NCI-H2107 (cell line): Measurements from ENCODE around the gene ANXA10.
A peak's percentile ranks its signal among the peaks of the same experiment; 100 is the strongest.
"Not testable (repeated sequence)": the region's sequence is repeated elsewhere in the genome, so short reads cannot be mapped to it uniquely, and the experiment has no call there.

ENCODE experiments used
- DNase-seq: peaks from one replicate; lab custom pipeline; 2025; lab: John Stamatoyannopoulos, UW

The ANXA10 gene

DNA sequence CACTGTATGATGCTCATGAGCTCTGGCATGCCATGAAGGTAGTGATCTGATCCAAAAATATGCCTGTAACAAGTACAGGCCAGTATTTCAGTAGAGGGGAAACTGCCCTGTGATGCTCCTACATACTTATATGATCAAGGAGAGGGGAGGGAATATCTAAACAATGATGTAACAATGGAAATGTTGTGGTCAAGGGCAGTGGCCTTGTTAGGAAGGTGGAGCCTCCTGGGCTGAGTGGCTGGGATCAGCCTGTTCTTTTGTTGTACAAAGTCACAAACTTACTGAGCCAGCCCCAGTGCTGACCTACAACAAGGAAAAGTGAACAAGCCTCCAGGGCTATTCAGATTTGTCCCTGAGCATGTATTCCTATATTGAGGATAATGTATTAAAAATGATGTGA, 70.3 kb downstream of the ANXA10 start:
- no peak for DNase-seq

DNA sequence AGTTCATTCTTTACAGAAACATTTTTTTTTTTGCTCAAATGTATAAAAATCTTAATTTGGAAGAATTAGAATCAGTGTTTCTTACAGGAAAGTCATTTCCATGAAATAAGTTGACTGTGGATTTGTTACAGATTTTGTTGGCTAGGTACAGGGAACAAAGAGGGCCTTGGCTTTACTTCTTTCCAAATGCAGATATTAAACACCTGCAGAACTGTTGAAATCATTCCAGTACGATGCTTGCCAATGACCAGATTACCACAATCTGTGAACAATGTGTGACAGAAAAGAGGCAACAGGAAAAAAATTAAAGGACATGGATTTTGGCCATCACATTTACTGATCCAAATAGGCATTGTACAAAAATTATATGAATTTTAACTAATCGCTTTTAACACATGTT, 70.8 kb downstream of the ANXA10 start:
- no peak for DNase-seq

DNA sequence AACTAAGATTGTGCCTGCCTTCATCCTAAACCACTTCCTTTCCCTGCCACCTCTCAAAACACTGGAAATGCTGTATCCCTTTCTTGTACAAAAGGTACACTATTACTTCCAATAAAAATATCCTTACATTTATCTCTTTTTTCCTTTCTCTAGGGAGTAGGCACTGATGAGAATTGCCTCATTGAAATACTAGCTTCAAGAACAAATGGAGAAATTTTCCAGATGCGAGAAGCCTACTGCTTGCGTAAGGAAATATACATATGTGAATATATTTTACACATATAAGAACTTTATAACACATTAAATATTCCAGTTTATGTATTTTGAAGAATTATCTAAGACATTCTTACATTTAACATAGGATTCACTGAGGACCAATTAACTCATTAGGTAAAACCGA, 71.7 kb downstream of the ANXA10 start:
- no peak for DNase-seq

DNA sequence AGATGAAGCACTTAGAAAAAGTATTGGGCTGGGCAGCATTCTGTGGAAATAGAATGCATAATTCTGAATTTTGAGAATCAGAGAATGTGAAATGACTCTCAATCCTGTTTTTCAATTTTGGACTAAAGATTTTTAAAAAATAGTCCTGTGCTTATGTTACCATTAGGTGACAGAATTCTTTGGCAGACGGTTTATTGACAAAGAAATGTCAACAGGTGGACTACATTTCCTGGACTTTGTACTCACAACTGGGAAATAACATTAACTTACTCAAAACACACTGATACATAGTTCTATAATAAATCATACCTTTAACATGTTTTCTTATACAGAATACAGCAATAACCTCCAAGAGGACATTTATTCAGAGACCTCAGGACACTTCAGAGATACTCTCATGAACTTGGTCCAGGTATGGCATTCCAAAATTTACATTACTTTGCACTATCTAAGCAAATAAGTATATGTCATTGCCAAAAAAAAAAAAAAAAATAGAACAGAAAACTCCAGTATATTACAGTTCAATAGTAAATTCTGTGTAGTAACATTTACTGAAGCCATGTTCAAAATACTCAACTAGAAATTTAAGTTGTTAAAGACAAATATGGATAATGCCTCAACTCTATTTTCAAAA, 72.7 kb downstream of the ANXA10 start:
- no peak for DNase-seq

DNA sequence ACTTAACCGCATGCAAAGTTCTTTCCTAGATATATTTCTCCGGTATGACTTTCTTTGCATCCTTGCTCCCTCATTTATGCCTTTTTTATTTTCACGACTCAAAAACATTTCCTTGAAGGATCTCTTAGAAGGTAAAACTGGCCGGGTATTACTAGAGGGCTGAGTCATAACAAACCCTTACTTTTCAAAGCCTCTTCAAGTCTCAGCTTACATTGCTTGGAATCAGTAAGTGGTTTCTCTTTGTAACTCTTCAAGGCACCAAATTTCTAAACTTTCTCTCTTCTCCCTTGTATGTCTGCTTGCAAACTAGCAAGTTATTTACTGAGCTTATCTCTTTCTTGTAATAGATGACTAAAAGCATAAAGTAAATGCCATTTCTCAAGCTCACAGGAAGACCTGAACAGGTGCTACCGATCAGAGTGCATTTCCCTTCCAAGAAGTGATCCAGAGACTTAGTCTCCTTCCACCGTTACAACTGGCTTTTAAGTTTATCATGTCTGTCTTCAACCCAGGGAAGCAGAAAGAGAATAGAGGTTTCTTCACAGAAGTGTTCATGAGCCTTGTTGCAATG, 75.5 kb downstream of the ANXA10 start:
- no peak for DNase-seq

DNA sequence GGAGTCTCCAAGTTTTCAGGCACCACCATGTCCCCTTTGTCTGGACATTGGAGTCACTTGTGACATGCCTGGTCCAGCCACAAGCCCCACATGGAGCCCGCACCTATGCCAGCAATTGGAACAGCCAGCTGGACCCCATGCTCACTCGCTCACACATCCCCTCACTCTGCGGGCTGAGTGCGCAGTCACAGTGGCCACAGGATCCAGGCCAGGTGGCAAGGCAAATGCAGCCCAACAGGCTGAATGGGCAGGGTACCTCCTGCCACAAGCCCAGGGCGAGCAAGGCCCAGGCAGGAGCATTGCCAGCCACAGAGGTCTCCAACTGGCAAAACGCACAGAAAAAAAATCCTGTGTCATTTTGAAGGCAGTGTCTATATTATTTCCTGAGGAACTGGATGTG, 82.0 kb downstream of the ANXA10 start:
- no peak for DNase-seq

DNA sequence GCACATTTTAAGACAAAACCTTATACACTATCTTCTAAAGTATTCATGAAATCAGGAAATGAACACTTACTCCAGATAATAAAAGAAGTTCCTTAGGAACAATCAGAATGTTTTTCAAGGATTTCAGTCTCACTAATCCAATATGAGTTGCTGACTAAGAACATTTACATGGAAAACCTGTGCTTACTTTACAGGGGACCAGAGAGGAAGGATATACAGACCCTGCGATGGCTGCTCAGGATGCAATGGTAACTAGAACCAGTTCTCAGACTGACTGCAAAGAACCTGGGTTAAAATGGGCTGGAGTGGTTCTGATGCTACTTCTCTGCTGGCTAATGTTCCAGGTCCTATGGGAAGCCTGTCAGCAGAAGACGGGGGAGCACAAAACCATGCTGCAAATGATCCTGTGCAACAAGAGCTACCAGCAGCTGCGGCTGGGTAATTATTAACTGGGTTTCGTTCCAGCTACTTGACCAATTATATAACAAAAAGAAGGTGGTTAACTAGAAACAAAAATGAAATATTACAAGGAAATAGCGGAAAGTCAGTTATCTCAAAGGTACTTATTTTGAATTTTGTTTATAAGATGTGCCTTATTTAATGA, 85.3 kb downstream of the ANXA10 start:
- no peak for DNase-seq

DNA sequence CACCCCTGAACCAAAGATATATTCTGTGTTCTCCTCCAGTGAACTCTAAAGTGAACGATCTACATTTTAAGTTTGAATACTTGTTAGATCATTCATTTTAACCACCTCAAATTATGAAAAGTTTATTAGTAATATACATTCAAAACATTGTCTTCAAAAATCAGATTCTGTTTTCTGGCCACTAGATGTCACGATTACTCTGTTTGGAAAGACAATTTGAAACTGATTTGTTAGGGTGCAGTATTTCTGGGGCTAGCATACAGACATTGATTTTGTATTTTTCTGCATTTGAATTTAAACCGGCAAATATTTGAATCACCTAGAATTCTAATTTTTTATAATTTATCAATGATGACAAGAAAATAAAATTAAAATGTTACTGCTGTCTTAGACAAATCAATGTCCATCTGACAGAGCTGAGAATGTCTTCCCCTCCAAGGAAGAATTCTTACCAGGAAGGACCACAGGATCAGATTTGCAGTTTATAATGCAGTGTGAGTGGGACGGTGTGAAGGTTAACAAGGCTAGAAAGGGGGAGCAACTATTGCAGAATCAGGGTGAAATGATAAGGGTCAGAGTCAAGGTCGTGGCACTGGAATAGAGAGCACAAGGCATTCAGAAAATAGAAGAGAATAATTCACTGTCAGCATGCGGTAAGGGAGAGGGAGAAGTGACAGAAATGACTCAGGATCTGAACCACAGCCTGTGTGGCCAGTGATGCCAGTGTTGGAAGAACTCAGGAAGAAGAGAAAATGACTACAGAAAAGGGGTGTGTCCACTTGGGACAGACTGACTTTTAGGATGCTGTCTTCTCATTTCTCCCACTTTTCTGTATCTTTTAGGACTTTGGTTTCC, 91.6 kb downstream of the ANXA10 start:
- peak; percentile 1 for DNase-seq

DNA sequence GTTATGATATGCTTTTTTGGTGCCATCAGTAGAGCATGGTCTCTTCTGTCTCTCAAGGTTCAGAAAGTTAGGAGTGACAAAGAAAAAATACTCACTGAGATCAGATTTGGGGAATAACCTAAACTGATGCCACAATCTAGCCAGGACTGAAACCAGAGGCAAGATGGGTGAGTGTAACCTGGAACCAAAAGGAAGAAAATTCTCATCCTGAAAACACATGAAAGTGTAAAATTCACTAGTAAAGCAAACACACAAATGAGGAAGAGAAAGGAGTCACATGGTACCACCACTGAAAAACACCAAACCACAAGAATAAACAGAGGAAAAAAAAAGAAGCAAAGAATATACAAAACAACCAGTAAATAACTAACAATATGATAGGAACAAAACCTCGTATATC, 96.4 kb downstream of the ANXA10 start:
- no peak for DNase-seq

DNA sequence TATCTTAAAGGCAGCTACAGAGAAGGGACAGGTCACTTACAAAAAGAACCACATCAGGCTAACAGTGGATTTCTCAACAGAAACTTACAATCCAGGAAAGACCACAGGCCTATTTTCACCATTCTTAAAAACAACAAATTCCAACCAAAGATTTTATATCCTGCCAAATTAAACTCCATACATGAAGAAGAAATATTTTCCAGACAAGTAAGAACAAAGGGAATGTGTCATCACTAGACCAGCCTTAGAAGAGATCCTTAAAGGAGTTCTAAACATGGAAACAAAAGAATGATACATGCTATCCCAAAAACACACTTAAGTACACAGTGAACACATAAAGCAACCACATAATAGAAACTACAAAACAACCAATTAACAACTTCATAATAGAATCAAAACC, 105.6 kb downstream of the ANXA10 start:
- DNase-seq: no peak

DNA sequence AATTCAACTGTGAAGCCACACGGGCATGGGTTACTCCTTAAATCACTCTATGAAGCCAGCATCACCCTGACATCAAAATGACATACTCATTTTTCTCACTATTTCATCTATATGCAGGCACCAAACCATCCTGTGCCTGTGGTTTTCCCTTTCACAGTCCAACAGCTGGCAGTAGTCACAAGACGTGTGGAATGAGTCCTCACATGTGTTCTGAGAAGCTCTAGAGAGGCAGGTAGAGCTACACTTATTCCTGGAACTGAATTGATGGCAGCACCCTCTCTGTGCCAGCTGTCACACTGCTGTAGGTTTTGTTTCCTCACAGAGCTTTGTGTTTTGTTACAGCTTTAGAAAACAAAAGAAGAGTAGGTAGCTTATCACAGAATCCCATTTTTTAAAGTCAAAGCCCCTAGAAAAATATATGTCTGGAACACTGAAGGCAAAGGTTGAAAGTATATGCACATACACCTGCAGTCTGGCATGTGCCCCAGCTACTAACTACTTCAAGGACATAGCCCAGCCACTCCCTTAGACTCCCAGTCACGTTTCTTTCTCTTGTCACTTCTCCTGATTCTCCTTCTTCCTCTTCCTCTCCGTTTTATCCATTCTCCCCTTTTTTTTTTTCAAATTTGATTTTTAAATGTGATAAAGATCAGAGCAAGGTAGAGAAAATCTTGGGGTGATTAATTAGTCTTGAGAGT, 107.1 kb downstream of the ANXA10 start:
- no peak for DNase-seq

DNA sequence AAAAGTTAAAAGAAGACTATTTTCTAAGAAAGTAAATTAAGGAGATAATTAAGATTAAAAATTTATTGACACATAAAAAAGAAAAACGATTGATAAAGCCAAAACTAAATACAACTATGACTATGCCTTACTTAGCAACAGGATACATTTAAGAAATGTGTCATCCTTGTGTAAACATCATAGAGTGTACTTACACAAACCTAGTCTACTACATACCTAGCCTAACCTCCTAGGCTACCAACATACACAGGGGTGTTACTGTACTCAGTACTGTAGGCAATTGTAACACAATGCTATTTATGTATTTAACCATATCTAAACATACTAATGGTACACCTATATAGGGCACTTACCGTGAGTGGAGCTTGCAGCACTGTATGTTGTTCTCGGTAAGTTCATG, 108.3 kb downstream of the ANXA10 start:
- no peak for DNase-seq

DNA sequence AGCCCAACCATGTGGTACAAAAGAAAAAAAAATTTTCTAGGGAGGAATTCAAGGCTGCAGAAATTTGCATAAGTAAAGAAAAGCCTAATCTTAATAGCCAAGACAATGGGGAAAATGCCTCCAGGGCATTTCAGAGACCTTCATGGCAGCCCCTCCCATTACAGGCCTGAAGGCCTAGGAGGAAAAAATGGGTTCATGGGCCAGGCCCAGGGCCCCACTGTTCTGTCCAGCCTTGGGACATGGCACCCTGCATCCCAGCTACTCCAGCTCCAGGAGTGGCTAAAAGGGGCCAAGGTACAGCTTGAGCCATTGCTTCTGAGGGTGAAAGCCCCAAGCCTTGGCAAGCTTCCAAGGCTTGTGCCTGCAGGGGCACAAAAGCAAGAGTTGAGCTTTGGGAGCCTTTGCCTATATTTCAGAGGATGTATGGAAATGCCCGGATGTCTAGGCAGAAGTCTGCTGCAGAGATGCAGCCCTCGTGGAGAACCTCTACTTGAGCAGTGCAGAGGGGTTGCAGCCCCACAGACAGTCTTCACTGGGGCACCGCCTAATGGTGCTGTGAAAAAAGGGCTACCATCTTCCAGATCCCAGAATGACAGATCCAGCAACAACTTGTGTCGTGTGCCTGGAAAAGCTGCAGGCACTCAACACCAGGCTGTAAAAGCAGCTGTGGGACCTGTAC, 111.0 kb downstream of the ANXA10 start:
- DNase-seq: no peak

DNA sequence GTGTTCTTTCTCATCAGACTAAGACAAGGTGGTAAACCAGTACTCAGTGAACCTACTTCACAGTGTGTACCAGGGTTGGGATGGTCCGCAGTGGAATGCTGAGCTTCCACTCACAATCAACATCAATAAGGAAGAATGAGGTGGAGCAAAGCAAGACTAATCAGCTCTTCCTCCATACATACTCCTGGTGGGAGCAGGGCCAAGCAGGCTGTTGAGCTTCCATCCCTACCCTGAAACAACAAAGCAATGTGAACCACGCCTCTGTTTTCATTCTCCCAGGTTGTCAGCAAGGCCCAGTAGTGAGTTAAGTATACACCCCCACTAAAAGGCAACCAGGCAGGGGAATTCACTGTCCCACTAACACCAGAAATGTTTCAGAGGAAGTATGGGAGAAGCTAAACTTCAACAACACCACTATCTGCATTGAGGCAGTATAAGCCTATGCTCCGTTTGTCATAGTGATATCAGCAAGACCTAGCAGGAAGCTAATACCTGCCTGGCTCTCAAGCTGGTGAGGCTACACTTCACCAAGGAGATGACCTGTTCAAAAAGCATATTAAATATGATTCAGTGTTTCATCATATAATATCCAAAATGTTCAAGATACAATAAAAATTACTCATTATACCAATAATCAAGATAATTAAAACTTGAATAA, 116.7 kb downstream of the ANXA10 start:
- DNase-seq: no peak

DNA sequence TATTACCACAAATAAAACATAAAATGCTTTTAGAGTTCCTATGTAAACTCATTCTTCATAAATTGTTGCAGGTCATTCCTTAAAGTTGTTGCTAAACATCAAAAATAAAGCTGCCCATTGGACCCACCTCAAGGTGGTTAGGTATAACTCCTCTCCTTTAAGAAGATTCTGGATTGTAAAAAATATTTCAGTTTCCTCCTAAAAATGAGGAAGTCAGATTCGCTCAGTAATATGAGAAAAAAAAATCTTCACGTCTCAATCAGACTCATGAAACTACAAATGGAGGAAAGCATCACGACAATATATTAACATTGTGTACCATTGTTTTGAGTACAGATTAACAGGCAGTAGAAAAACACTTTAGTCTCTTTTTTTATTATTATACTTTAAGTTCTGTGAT, 120.3 kb downstream of the ANXA10 start:
- no peak for DNase-seq

DNA sequence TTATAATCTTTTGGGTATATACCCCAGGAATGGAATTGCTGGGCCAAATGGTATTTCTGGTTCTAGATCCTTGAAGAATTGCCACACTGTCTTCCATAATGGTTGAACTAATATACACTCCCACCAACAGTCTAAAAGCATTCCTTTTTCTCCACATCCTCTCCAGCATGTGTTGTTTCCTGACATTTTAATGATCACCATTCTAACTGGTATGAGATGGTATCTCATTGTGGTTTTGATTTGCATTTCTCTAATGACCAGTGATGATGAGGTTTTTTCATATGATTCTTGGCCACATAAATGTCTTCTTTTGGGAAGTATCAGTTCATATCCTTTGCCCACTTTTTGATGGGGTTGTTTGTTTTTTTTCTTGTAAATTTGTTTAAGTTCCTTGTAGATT, 121.2 kb downstream of the ANXA10 start:
- not testable (repeated sequence) for DNase-seq

DNA sequence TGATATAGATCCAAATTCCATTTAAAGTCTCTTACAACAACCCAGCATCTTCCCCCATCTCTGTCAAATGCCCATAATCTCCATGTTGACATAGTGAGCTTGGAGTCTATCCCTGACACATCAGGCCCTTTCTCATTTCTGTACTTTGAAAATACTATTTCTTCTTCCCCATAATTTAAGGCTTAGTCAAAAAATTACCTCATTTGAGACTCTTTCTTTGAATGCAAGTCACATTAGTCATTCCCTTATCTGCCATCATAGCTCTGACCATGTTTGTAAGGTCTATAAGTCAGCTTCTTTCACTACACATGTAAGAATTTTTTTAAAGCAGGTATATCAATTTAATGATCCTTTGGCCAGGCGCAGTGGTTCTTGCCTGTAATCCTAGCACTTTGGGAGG, 126.3 kb downstream of the ANXA10 start:
- DNase-seq: no peak

DNA sequence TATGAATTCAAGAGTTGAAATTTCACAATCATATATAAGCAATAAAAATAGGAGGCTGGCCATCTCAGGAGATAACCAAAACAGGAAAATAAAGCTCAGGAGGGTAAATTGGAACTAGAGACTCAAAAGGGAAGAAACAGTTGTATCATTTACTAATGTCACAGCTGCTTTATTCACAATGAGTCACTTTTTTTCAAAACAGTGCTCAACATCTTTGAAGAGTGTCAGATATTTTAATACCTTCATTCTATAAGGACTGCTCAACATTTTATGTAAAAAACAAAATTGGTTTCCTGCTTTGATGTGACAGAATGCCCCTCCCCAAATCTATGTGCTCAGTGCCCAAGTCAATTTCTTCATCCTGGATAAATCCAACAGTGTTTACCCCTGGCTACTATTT, 128.6 kb downstream of the ANXA10 start:
- DNase-seq: no peak

DNA sequence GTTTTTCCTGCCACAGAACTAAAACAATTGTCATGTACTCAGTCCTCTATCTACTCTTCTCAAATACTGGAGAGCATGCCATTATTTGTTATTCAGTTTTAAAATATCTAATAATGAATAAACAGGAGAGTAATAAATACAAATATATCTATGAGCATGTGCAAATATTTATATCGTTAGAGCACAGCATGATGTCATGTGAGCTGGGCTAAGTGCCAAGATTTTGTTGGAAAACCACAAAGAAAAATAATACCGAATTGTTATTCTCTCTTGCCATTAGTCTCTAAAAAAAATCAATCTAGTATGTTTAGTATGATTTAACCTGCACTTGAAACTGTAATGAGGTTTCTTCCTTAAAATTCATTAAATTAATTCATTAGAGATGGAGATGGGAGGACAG, 129.0 kb downstream of the ANXA10 start:
- peak; percentile 12 for DNase-seq
